Placental pericyte (primary cell): Measurements from ENCODE around the gene SGPP2. TPM values are rescaled to one million over a fixed set of nuclear protein-coding genes. Genes with fewer than 3 reads are reported as not detected.

Source experiments
- small RNA-seq: library from RNA; depleted of rRNA; stranded (forward); fragments of <200 nt; gene quantifications from one replicate; pipeline ENCODE3, GENCODE V24; 2012; ENCODE audit warnings: low replicate concordance
- total RNA-seq: library from RNA; depleted of rRNA; stranded (reverse); fragments of >200 nt; gene quantifications from 2 replicates; pipeline ENCODE4 v1.2.3, GENCODE V29; 2012

SGPP2 gene
- not detected in 2 replicates for total RNA-seq

GRCh38 chr2:222424276-222424728, at the start of gene SGPP2:
SGPP2 (plus strand) TSS chr2:222424543; CDS start chr2:222424603, 60 bp downstream.

Small RNA genes lying within 50 kb of the gene (small RNA-seq; reads per million reads assigned to genes)
- gene RF00019 (not detected), gene RNU6-619P (not detected)

Other genes starting within 250 kb of the SGPP2 start
- not detected in 2 replicates for gene PAX3, start 125.5 kb upstream of the SGPP2 start, total RNA-seq
- gene FARSB, start 231.5 kb downstream of the SGPP2 start, total RNA-seq: 10.3 and 31.9 TPM in 2 replicates
- gene MOGAT1, start 247.1 kb downstream of the SGPP2 start, total RNA-seq: not detected in 2 replicates